Activated CD8-positive, alpha-beta T cell treated with anti-CD3 and anti-CD28 coated beads for 36 hours (primary cell): Measurements from ENCODE around the gene NOXA1. TPM values are rescaled to one million over a fixed set of nuclear protein-coding genes. Genes with fewer than 3 reads are reported as not detected.
"Not testable (repeated sequence)": the region's sequence is repeated elsewhere in the genome, so short reads cannot be mapped to it uniquely, and the experiment has no call there.

ENCODE experiments used
- ATAC-seq: fragments of 200-7000 bp; cut with Tn5 transposase; one replicate; pipeline ENCODE4 v1.10.0; 2021; ENCODE audit warnings: mild to moderate bottlenecking, moderate library complexity
- CTCF ChIA-PET: fragments of 350-600 bp; sonication (Branson Sonifier 250); formaldehyde crosslinking; loops from one replicate; lab custom pipeline; 2021; ENCODE audit warnings: antibody characterized with exemption; lab: Charles Lee
- POLR2A ChIA-PET: fragments of 350-600 bp; sonication (Branson Sonifier 250); formaldehyde crosslinking; loops from one replicate; lab custom pipeline; 2021; ENCODE audit warnings: antibody characterized with exemption; lab: Charles Lee
- DNase-seq: peaks from one replicate; pipeline ENCODE4 v3.0.0-alpha.2; 2020
- H3K27ac Mint-ChIP-seq: one replicate; pipeline ENCODE4 v1.8.0; 2021; ENCODE audit warnings: mild to moderate bottlenecking, mixed read lengths
- H3K27me3 Mint-ChIP-seq: one replicate; pipeline ENCODE4 v1.8.0; 2021; ENCODE audit warnings: mixed read lengths
- H3K36me3 Mint-ChIP-seq: one replicate; pipeline ENCODE4 v1.8.0; 2021; ENCODE audit warnings: low read depth, mixed read lengths
- H3K4me1 Mint-ChIP-seq: one replicate; pipeline ENCODE4 v1.8.0; 2021; ENCODE audit warnings: low read depth, mixed read lengths
- H3K4me3 Mint-ChIP-seq: one replicate; pipeline ENCODE4 v1.8.0; 2021; ENCODE audit warnings: mild to moderate bottlenecking, moderate library complexity, mixed read lengths
- H3K9me3 Mint-ChIP-seq: one replicate; pipeline ENCODE4 v1.8.0; 2021; ENCODE audit warnings: mixed read lengths
- CTCF ChIP-seq: fragments of 200-600 bp; IDR thresholded peaks from one replicate; pipeline ENCODE4 v1.8.0; 2022; ENCODE audit warnings: antibody characterized with exemption, mild to moderate bottlenecking
- intact Hi-C: fragments of 100-400 bp; cut with micrococcal nuclease; formaldehyde crosslinking; loops from one replicate; pipeline ENCODE4 v1.10.0; 2022
- total RNA-seq, 2 experiments: library from RNA; stranded (reverse); gene quantifications; one replicate each; pipeline ENCODE4 v1.2.3, GENCODE V29; 2021

The NOXA1 gene
- total RNA-seq, 2 experiments from 2014 or later: 0.72 to 0.95 TPM

- DNase-seq (no peak), ATAC-seq (no peak)
- Mint-ChIP-seq H3K27ac (no peak overlapping the region), H3K4me3 (no peak overlapping the region), H3K4me1 (peaks cover 25% of the 10 kb centered on the region), H3K36me3 (no peaks in the 10 kb centered on the region), H3K27me3 (peaks cover 7% of the 10 kb centered on the region), H3K9me3 (no peaks in the 10 kb centered on the region)
- intact Hi-C loops: no loop called here
- CTCF ChIA-PET: no interaction called here
- POLR2A ChIA-PET: no interaction called here
- TF ChIP-seq CTCF: no peak
Observed at GRCh38 chr9:137464291-137464999, 41.3 kb downstream of the NOXA1 start.

GRCh38 chr9:137465000-137465719 lies 42.0 kb downstream of the NOXA1 start:
- no peak for TF ChIP-seq CTCF
- H3K4me3 Mint-ChIP-seq: no peak overlapping the region

GRCh38 chr9:137465720-137466388 lies 42.7 kb downstream of the NOXA1 start:
- Mint-ChIP-seq H3K27me3 (peaks cover 11% of the 10 kb centered on the region), H3K27ac (no peak overlapping the region), H3K4me3 (no peak overlapping the region), H3K9me3 (no peaks in the 10 kb centered on the region), H3K36me3 (no peaks in the 10 kb centered on the region), H3K4me1 (peaks cover 18% of the 10 kb centered on the region)
- TF ChIP-seq CTCF: no peak
- intact Hi-C loops: no loop called here
- ChIA-PET POLR2A (no interaction called here), CTCF (no interaction called here)
- no peak for DNase-seq
- ATAC-seq: no peak

More at GRCh38 chr9:137465000-137465719, 42.0 kb downstream of the NOXA1 start:
- DNase-seq (no peak), ATAC-seq (no peak)
- H3K4me1 Mint-ChIP-seq: peaks cover 19% of the 10 kb centered on the region
- peaks cover 10% of the 10 kb centered on the region for H3K27me3 Mint-ChIP-seq
- H3K9me3 Mint-ChIP-seq: no peaks in the 10 kb centered on the region
- ChIA-PET CTCF (no interaction called here), POLR2A (no interaction called here)
- intact Hi-C loops: no loop called here
- no peaks in the 10 kb centered on the region for H3K36me3 Mint-ChIP-seq
- no peak overlapping the region for H3K27ac Mint-ChIP-seq

GRCh38 chr9:137466389-137467085 lies 43.3 kb downstream of the NOXA1 start:
- intact Hi-C loops, DNase-seq, H3K4me3 Mint-ChIP-seq, H3K27ac Mint-ChIP-seq, CTCF ChIA-PET, H3K36me3 Mint-ChIP-seq, POLR2A ChIA-PET, ATAC-seq, H3K9me3 Mint-ChIP-seq: not testable (repeated sequence)
- H3K27me3 Mint-ChIP-seq: peaks cover 11% of the 10 kb centered on the region
- H3K4me1 Mint-ChIP-seq: peaks cover 14% of the 10 kb centered on the region

GRCh38 chr9:137467161-137467581 lies 44.0 kb downstream of the NOXA1 start:
- Mint-ChIP-seq H3K27me3 (peaks cover 11% of the 10 kb centered on the region), H3K27ac (no peak overlapping the region), H3K4me1 (peaks cover 12% of the 10 kb centered on the region), H3K9me3 (no peaks in the 10 kb centered on the region), H3K4me3 (no peak overlapping the region), H3K36me3 (no peaks in the 10 kb centered on the region)
- DNase-seq (no peak), ATAC-seq (no peak)
- intact Hi-C loops: no loop called here
- POLR2A ChIA-PET: no interaction called here
- no peak for TF ChIP-seq CTCF
- CTCF ChIA-PET: no interaction called here
